ENCODE results near the gene SLC23A3.

SLC23A3 gene

GRCh38 chr2:219127037-219127635, 42.7 kb downstream of the SLC23A3 start:
- TF ChIP-seq CTCF (IDR thresholded peaks at IDR 0.05; ENCODE audit: extremely low read depth, insufficient read depth, missing control alignments) = no peak
- in situ Hi-C loops (cut with MboI; ENCODE audit: low pct_unique_long_range_greater_than_20kb, low sequenced_read_pairs, unreplicated experiment) = no loop called here

GRCh38 chr2:219126555-219126954, 43.3 kb downstream of the SLC23A3 start:
- no peak for DNase-seq (ENCODE audit: low spot score)
- no peak for TF ChIP-seq CTCF (IDR thresholded peaks at IDR 0.05; ENCODE audit: extremely low read depth, insufficient read depth, missing control alignments)

More at GRCh38 chr2:219127037-219127635, 42.7 kb downstream of the SLC23A3 start:
- DNase-seq (ENCODE audit: low spot score) = no peak

GRCh38 chr2:219125886-219126270, 44.0 kb downstream of the SLC23A3 start:
- no peak for DNase-seq (ENCODE audit: low spot score)
- no peak for TF ChIP-seq CTCF (IDR thresholded peaks at IDR 0.05; ENCODE audit: extremely low read depth, insufficient read depth, missing control alignments)
- in situ Hi-C loops (cut with MboI; ENCODE audit: low pct_unique_long_range_greater_than_20kb, low sequenced_read_pairs, unreplicated experiment) = no loop called here

More at GRCh38 chr2:219126555-219126954, 43.3 kb downstream of the SLC23A3 start:
- in situ Hi-C loops (cut with MboI; ENCODE audit: low pct_unique_long_range_greater_than_20kb, low sequenced_read_pairs, unreplicated experiment) = no loop called here

GRCh38 chr2:219125225-219125885, 44.5 kb downstream of the SLC23A3 start:
- in situ Hi-C loops (cut with MboI; ENCODE audit: low pct_unique_long_range_greater_than_20kb, low sequenced_read_pairs, unreplicated experiment) = no loop called here
- TF ChIP-seq CTCF (IDR thresholded peaks at IDR 0.05; ENCODE audit: extremely low read depth, insufficient read depth, missing control alignments) = no peak
- no peak for DNase-seq (ENCODE audit: low spot score)

GRCh38 chr2:219124381-219125110, 45.3 kb downstream of the SLC23A3 start:
- in situ Hi-C loops (cut with MboI; ENCODE audit: low pct_unique_long_range_greater_than_20kb, low sequenced_read_pairs, unreplicated experiment) = no loop called here
- no peak for TF ChIP-seq CTCF (IDR thresholded peaks at IDR 0.05; ENCODE audit: extremely low read depth, insufficient read depth, missing control alignments)
- no peak for DNase-seq (ENCODE audit: low spot score)

GRCh38 chr2:219123356-219124135, 46.3 kb downstream of the SLC23A3 start:
- in situ Hi-C loops (cut with MboI; ENCODE audit: low pct_unique_long_range_greater_than_20kb, low sequenced_read_pairs, unreplicated experiment) = no loop called here

More at GRCh38 chr2:219123356-219124135, 46.3 kb downstream of the SLC23A3 start:
- DNase-seq (ENCODE audit: low spot score) = no peak
- TF ChIP-seq CTCF (IDR thresholded peaks at IDR 0.05; ENCODE audit: extremely low read depth, insufficient read depth, missing control alignments) = no peak

Data from GM13977 (cell line).